RPMI7951 (cell line): Measurements from ENCODE around the gene TM7SF3. TPM values are rescaled to one million over a fixed set of nuclear protein-coding genes. Genes with fewer than 3 reads are reported as not detected.
"Not testable (repeated sequence)": the region's sequence is repeated elsewhere in the genome, so short reads cannot be mapped to it uniquely, and the experiment has no call there.

Experiments used
- DNase-seq: peaks from one replicate; pipeline ENCODE4 v3.0.0-alpha.2; 2012; ENCODE audit warnings: low read depth
- total RNA-seq: library from RNA; depleted of rRNA; stranded (reverse); fragments of >200 nt; shearing (Covaris generic); gene quantifications from 2 replicates; pipeline ENCODE4 v1.2.3, GENCODE V29; 2014

The TM7SF3 gene
- total RNA-seq, 1 experiment from 2014 or later: 63.4 TPM

GRCh38 chr12:26979733-26980132 is 34.5 kb downstream of the TM7SF3 start:
- no peak for DNase-seq

GRCh38 chr12:26978801-26979200 is 35.4 kb downstream of the TM7SF3 start:
- no peak for DNase-seq

- DNase-seq: no peak
Observed at GRCh38 chr12:26976687-26977086, 37.5 kb downstream of the TM7SF3 start.

- DNase-seq: no peak
Observed at GRCh38 chr12:26971963-26972362, 42.2 kb downstream of the TM7SF3 start.

- no peak for DNase-seq
Observed at GRCh38 chr12:26970136-26970535, 44.0 kb downstream of the TM7SF3 start.

GRCh38 chr12:26966842-26967241 is 47.3 kb downstream of the TM7SF3 start:
- DNase-seq: no peak

- DNase-seq: no peak
Observed at GRCh38 chr12:26963413-26963812, 50.8 kb downstream of the TM7SF3 start.

- DNase-seq: no peak
Observed at GRCh38 chr12:26961803-26962202, 52.4 kb downstream of the TM7SF3 start.

GRCh38 chr12:26961391-26961790 is 52.8 kb downstream of the TM7SF3 start:
- not testable (repeated sequence) for DNase-seq

GRCh38 chr12:26954027-26954426 is 60.2 kb downstream of the TM7SF3 start:
- no peak for DNase-seq

- no peak for DNase-seq
Observed at GRCh38 chr12:26953447-26953846, 60.7 kb downstream of the TM7SF3 start.

GRCh38 chr12:26948309-26948708 is 65.9 kb downstream of the TM7SF3 start:
- no peak for DNase-seq

- no peak for DNase-seq
Observed at GRCh38 chr12:26941215-26941594, 73.0 kb downstream of the TM7SF3 start.

GRCh38 chr12:26940516-26941214 is 73.5 kb downstream of the TM7SF3 start:
- DNase-seq: no peak

GRCh38 chr12:26939953-26940352 is 74.2 kb downstream of the TM7SF3 start:
- no peak for DNase-seq

- DNase-seq: no peak
Observed at GRCh38 chr12:26939192-26939832, 74.9 kb downstream of the TM7SF3 start.

- no peak for DNase-seq
Observed at GRCh38 chr12:26938701-26939062, 75.5 kb downstream of the TM7SF3 start.

GRCh38 chr12:26937863-26938700 is 76.1 kb downstream of the TM7SF3 start, which contains the start of the genes FGFR1OP2 and INTS13:
TSS of gene FGFR1OP2 (plus strand) at chr12:26938470. CDS start at chr12:26954159, 15,689 bp downstream.
TSS of gene INTS13 (minus strand) at chr12:26937981. CDS start at chr12:26936803, 1,178 bp downstream.
- DNase-seq: peak; percentile 97

GRCh38 chr12:26937443-26937862 is 76.7 kb downstream of the TM7SF3 start:
- DNase-seq: no peak

GRCh38 chr12:26936559-26937442 is 77.4 kb downstream of the TM7SF3 start:
- DNase-seq: no peak

- no peak for DNase-seq
Observed at GRCh38 chr12:26935636-26936378, 78.4 kb downstream of the TM7SF3 start.
